PC-3 (cell line): ENCODE results near the gene OTUD1. TPM values are rescaled to one million over a fixed set of nuclear protein-coding genes. Genes with fewer than 3 reads are reported as not detected.

ENCODE experiments used
- ATAC-seq: fragments of 200-7000 bp; cut with Tn5 transposase; 2 replicates; pipeline ENCODE4 v1.9.1; 2020; ENCODE audit warnings: mild to moderate bottlenecking, moderate library complexity
- BruUV-seq: library from RNA; stranded (reverse); fragments of 400-500 nt; replicated peaks from 2 replicates; lab custom pipeline; 2021; lab: Mats Ljungman, UMichigan
- CTCF ChIA-PET: fragments of 300-600 bp; sonication (Branson Sonifier 250); formaldehyde crosslinking; loops from one replicate; lab custom pipeline; 2022; ENCODE audit warnings: antibody characterized with exemption; lab: Charles Lee
- POLR2A ChIA-PET: fragments of 300-600 bp; sonication (Branson Sonifier 250); formaldehyde crosslinking; loops from one replicate; lab custom pipeline; 2022; ENCODE audit warnings: antibody characterized with exemption; ENCODE audit not compliant: unreplicated experiment; lab: Charles Lee
- DNase-seq: peaks from one replicate; pipeline ENCODE4 v3.0.0-alpha.2; 2015
- H2AFZ ChIP-seq: fragments of 300-600 bp; sonication (generic); 2 replicates; pipeline ENCODE4 v1.6.0; 2016; ENCODE audit warnings: antibody characterized with exemption, low read length
- H3F3A ChIP-seq: fragments of 300-600 bp; sonication (generic); one replicate; pipeline ENCODE4 v1.6.0; 2017; ENCODE audit warnings: antibody characterized with exemption, low read length, control low read depth, mild to moderate bottlenecking; ENCODE audit not compliant: unreplicated experiment
- H3K27ac ChIP-seq: fragments of 300-600 bp; sonication (generic); 2 replicates; pipeline ENCODE4 v1.5.1; 2016; ENCODE audit warnings: mild to moderate bottlenecking, low read length
- H3K27me3 ChIP-seq: fragments of 300-600 bp; sonication (generic); 2 replicates; pipeline ENCODE4 v1.6.1; 2016; ENCODE audit warnings: low read length, mixed read lengths
- H3K36me3 ChIP-seq: fragments of 300-600 bp; sonication (generic); 2 replicates; pipeline ENCODE4 v1.6.1; 2016; ENCODE audit warnings: low read depth, mixed run types, low read length, mixed read lengths
- H3K4me1 ChIP-seq: fragments of 300-600 bp; sonication (generic); 2 replicates; pipeline ENCODE4 v1.5.1; 2016; ENCODE audit warnings: low read length; ENCODE audit not compliant: insufficient read depth
- H3K4me2 ChIP-seq: fragments of 300-600 bp; sonication (generic); 2 replicates; pipeline ENCODE4 v1.6.0; 2016; ENCODE audit warnings: low read length
- H3K4me3 ChIP-seq: fragments of 300-600 bp; sonication (generic); 2 replicates; pipeline ENCODE4 v1.5.1; 2016; ENCODE audit warnings: mild to moderate bottlenecking, low read length, mixed read lengths
- H3K79me2 ChIP-seq: fragments of 300-600 bp; sonication (generic); 2 replicates; pipeline ENCODE4 v1.6.1; 2017; ENCODE audit warnings: low read length, mixed read lengths
- H3K9ac ChIP-seq: fragments of 300-600 bp; sonication (generic); 2 replicates; pipeline ENCODE4 v1.6.0; 2016; ENCODE audit warnings: mild to moderate bottlenecking, low read length
- H3K9me2 ChIP-seq: fragments of 300-600 bp; sonication (generic); replicated peaks from 2 replicates; pipeline ENCODE4 v1.6.1; 2016; ENCODE audit warnings: mixed run types, low read length, mixed read lengths
- H3K9me3 ChIP-seq: fragments of 300-600 bp; sonication (generic); 2 replicates; pipeline ENCODE4 v1.6.1; 2016; ENCODE audit warnings: low read length, mixed read lengths
- H4K20me1 ChIP-seq: fragments of 300-600 bp; sonication (generic); 2 replicates; pipeline ENCODE4 v1.6.1; 2016; ENCODE audit warnings: low read length, mixed read lengths
- CTCF ChIP-seq: fragments of 300-600 bp; sonication (generic); conservative IDR thresholded peaks from 2 replicates; pipeline ENCODE4 v1.5.1; 2017; ENCODE audit warnings: antibody characterized with exemption, low read depth, mild to moderate bottlenecking, low read length
- EZH2 ChIP-seq: fragments of 300-600 bp; sonication (generic); IDR thresholded peaks from one replicate; pipeline ENCODE4 v1.6.1; 2017; ENCODE audit warnings: antibody characterized with exemption, mild to moderate bottlenecking, low read length; ENCODE audit not compliant: unreplicated experiment
- EZH2phosphoT487 ChIP-seq: fragments of 300-600 bp; sonication (generic); IDR thresholded peaks from 2 replicates; pipeline ENCODE4 v1.6.1; 2018; ENCODE audit warnings: mild to moderate bottlenecking, antibody characterized with exemption, low read length, borderline replicate concordance
- intact Hi-C: fragments of 100-400 bp; cut with micrococcal nuclease; formaldehyde crosslinking; loops from 2 replicates; pipeline ENCODE4 v1.9.0; 2023
- total RNA-seq: library from RNA; depleted of rRNA; stranded (reverse); fragments of >200 nt; gene quantifications from 2 replicates; pipeline ENCODE4 v1.2.3, GENCODE V29; 2014

The OTUD1 gene
- total RNA-seq, 1 experiment from 2014 or later: 6.0 TPM

- no peaks in the 10 kb centered on the region for H4K20me1 ChIP-seq
- ATAC-seq (no peak), DNase-seq (no peak)
- H2AFZ ChIP-seq: no peak overlapping the region
- no peaks in the 10 kb centered on the region for H3F3A ChIP-seq
- H3K9me2 ChIP-seq: no peaks in the 10 kb centered on the region
- H3K27me3 ChIP-seq: no peaks in the 10 kb centered on the region
- peak overlapping the region; percentile 62 for H3K27ac ChIP-seq
- CTCF ChIA-PET: no interaction called here
- H3K4me1 ChIP-seq: peaks cover 12% of the 10 kb centered on the region
- POLR2A ChIA-PET: no interaction called here
- H3K4me2 ChIP-seq: no peak overlapping the region
- TF ChIP-seq EZH2 (no peak), EZH2phosphoT487 (no peak), CTCF (no peak)
- no TSS peak for BruUV-seq
- intact Hi-C loops: no loop called here
- H3K36me3 ChIP-seq: no peaks in the 10 kb centered on the region
- H3K9me3 ChIP-seq: no peaks in the 10 kb centered on the region
- no peaks in the 10 kb centered on the region for H3K79me2 ChIP-seq
- no peak overlapping the region for H3K9ac ChIP-seq
- no peak overlapping the region for H3K4me3 ChIP-seq
These were observed 17.5 kb upstream of the OTUD1 start for GRCh38 chr10:23421397-23421796.

DNA sequence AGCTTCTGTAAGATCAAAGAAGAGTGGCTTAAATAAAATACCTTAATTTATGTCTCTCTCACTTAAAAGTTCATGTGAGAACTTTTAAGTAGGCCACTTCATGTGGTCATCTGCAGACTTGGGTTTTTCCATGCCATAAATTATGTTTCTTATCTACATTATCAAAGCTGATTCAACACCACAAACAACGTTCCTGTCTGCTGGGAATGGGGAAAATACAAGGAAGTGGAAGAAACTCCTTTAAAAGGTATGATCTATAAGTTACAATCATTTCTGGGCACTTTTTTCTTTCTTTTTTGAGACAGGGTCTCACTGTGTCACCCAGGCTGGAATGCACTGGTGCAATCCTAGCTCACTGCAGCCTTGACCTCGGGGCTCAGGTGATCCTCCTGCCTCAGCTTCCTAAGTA lies 16.9 kb upstream of the OTUD1 start:
- POLR2A ChIA-PET: no interaction called here
- no peak overlapping the region for H2AFZ ChIP-seq
- H3K9me3 ChIP-seq: no peaks in the 10 kb centered on the region
- no peak for ATAC-seq
- no peak overlapping the region for H3K9ac ChIP-seq
- no peaks in the 10 kb centered on the region for H4K20me1 ChIP-seq
- H3K4me1 ChIP-seq: peaks cover 12% of the 10 kb centered on the region
- H3K36me3 ChIP-seq: no peaks in the 10 kb centered on the region
- H3K27me3 ChIP-seq: no peaks in the 10 kb centered on the region
- DNase-seq: peak; percentile 43
- BruUV-seq: no TSS peak
- H3K4me2 ChIP-seq: peak overlapping the region; percentile 16; the same call in 1 of the 2 replicates
- H3K4me3 ChIP-seq: no peak overlapping the region
- no peaks in the 10 kb centered on the region for H3K79me2 ChIP-seq
- CTCF ChIA-PET: no interaction called here
- H3F3A ChIP-seq: no peaks in the 10 kb centered on the region
- TF ChIP-seq CTCF: no peak
- no peak for TF ChIP-seq EZH2phosphoT487
- TF ChIP-seq EZH2: no peak
- no peaks in the 10 kb centered on the region for H3K9me2 ChIP-seq
- H3K27ac ChIP-seq: peak overlapping the region; percentile 62
- intact Hi-C loops: no loop called here

GRCh38 chr10:23432166-23432565 lies 6.7 kb upstream of the OTUD1 start:
- DNase-seq (peak; percentile 75), ATAC-seq (peak; percentile 96)
- H3F3A ChIP-seq: no peaks in the 10 kb centered on the region
- H3K9me3 ChIP-seq: no peaks in the 10 kb centered on the region
- CTCF ChIA-PET: interaction anchor here (0.7 to 1.0 kb wide), 2 partner anchors 113 to 117 kb away, joined by 3 read pairs; no protein-coding TSS in a partner anchor
- peak overlapping the region; percentile 92 for H3K27ac ChIP-seq
- intact Hi-C loops: no loop called here
- BruUV-seq: no TSS peak
- H2AFZ ChIP-seq: peak overlapping the region; percentile 49; the same call in 1 of the 2 replicates
- H3K27me3 ChIP-seq: no peaks in the 10 kb centered on the region
- H3K36me3 ChIP-seq: no peaks in the 10 kb centered on the region
- peaks cover 16% of the 10 kb centered on the region for H3K4me1 ChIP-seq
- H4K20me1 ChIP-seq: no peaks in the 10 kb centered on the region
- no peaks in the 10 kb centered on the region for H3K79me2 ChIP-seq
- no peaks in the 10 kb centered on the region for H3K9me2 ChIP-seq
- POLR2A ChIA-PET: interaction anchor here (0.5 to 0.6 kb wide), 3 partner anchors 12 to 141 kb away, joined by 3 to 4 read pairs (median 4); no protein-coding TSS in a partner anchor
- peak overlapping the region; percentile 54; the same call in 1 of the 2 replicates for H3K9ac ChIP-seq
- no peak overlapping the region for H3K4me3 ChIP-seq
- TF ChIP-seq CTCF (no peak), EZH2phosphoT487 (no peak), EZH2 (no peak)
- peak overlapping the region; percentile 66 for H3K4me2 ChIP-seq
